ENCODE results near the gene TMEM63C.

TMEM63C gene

GRCh38 chr14:77195766-77196165, 14.2 kb downstream of the TMEM63C start:
- no peak for DNase-seq (ENCODE audit: low read depth in 3 of 3)

DNA sequence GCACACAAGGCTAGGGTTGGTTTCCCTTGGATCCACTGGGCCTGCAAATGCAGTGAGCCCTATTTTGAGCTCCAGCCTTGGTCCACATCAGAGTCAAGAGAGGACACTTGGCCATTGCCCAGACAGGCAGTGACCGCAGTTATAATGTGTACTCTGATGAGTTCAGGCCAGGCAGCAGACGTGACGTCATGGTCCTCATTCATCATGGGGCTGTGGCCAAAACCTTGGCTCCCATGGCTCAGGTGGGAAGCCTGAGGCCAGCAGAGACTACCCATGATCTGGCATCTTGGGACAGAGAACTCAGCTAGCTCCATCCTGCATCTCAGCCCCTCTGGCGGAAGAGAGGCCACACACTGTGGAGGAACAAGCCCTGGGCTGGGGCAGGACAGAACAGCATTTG, 16.4 kb downstream of the TMEM63C start:
- DNase-seq (ENCODE audit: low read depth in 3 of 3) = no peak

- DNase-seq (ENCODE audit: low read depth in 3 of 3) = no peak
Observed at GRCh38 chr14:77198561-77198960, 17.0 kb downstream of the TMEM63C start.

- no peak for DNase-seq (ENCODE audit: low read depth in 3 of 3)
Observed at GRCh38 chr14:77199590-77199989, 18.0 kb downstream of the TMEM63C start.

DNA sequence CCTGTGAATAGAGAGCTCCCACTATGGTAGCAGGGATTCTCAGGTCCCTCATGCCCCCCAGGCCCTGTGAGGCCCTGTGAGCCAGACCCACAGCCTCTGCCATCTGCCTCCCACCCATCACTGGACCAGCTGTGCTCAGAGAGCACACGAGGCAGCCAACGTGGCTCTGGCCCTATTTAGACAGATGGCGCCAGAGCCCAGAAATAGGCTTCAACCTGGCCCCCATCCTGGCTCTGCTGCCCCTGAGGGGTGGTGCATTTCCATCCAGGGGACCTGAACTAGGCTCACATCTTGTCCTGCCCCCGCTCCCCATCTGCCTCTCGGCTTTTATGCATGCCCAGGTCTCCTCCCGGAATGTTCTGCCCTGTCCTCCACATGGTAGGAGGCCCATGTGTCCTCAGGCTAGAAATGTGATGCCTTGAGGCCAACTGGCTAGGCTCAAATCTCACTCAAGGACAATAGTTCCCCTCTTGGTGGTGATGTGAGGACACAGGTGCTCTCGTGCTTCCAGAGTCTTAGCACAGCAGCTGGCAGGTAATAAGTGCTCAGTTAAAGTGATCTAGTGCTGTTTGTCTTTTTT, 18.9 kb downstream of the TMEM63C start:
- DNase-seq (ENCODE audit: low read depth in 3 of 3) = no peak

DNA sequence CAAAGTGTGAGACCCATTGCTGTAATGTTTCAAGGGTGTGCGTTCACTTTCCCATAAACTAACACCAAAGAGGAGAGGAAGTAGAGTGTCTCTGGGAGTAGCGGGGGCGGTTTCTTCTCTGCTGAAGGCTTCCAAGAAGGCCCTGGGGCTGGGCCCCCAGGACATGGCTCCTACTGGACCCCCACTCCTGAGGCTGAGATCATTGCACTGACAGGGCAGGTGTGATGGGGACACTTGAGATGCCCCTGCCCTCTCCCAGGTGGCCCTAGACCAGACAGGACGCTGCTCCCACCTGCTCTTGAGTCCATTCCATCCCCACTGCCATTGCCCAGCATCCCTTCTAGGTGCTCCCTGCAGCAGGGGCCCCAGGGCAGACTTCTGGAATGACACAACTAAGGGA, 20.1 kb downstream of the TMEM63C start:
- no peak for DNase-seq (ENCODE audit: low read depth in 3 of 3)

DNA sequence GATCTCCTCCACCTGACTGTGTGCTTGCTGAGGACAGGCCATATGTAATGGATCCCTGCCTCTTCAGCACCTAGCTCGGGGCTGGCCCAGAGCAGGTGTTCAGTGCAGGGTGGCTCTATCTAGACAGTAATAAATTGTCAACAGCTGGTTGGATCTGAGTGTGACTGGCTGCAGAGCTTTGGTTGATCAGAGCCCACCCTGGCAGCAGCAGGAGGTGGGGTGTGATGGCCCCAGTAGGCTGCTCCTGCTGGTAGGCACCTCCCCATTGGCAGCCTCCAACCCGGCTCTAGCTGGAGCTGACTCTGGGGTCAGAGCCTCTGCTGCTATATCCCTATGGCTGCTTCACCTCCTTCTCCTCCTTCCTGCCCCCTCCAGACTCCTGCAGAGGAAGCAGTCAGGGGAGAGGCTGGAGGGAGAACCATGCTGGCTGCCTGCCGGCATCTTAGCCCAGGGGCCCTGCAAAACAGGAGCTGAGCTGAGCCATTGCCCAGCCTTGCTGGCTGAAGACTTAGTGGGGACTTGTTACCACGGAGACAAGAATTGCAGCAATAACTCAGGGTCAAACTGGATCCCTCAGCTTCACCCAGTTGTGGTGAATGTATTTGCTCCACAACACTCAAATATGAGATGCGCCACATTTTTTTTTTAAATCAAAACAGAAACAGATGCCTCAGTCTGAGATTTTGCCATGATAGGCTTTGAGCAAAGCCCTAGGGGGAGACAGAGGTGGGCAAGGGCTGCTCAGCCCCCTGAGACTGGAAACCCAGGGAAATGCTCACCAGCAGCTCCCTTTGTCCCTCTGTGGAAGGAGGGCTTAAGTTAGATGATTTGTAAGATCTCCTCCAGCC, 22.2 kb downstream of the TMEM63C start:
- DNase-seq (ENCODE audit: low read depth in 3 of 3) = no peak

DNA sequence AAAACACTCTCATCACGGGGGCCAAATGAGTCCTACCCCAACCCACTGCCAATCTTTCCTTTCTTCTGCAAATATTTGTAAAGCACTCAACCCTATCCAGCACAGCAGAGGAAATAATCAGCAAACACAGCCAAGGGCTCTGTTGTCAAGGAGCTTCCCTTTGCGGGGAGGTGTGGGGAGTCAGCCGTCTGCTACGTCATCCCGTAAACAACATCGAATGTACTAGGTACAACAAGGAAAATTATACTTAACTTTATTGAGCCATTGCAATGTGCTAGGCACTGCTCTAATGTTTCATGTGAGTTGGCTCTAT, 22.8 kb downstream of the TMEM63C start:
- DNase-seq (ENCODE audit: low read depth in 3 of 3) = no peak

GRCh38 chr14:77204907-77205306, 23.3 kb downstream of the TMEM63C start:
- no peak for DNase-seq (ENCODE audit: low read depth in 3 of 3)

GRCh38 chr14:77205566-77205965, 24.0 kb downstream of the TMEM63C start:
- DNase-seq (ENCODE audit: low read depth in 3 of 3) = no peak

DNA sequence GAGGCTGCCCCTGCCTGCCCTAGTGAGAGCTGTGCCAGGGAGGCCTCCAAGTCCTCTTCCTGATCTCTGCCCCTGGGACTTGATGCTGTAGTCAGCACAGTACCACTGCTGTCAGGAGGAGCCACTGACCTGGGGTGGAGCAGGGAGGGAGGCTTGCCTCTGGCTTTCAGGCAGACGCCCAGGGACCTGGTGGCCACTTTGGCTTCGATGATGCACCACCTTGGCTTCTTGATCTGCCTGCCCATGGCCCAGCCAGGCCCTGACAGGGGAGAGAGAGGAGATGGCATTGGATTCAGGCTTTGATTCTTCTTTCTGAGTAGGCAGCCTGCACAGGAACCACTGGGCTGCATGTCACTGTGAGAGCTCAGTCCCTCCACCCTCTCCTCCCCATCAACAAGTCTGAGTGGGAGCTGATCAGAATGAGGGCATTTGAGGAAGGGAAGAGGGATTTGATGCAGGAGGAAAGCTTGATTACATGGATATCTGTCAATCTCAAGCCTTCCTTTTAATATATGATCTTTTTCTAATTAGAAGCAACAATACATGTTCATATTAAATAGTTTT, 24.7 kb downstream of the TMEM63C start:
- DNase-seq (ENCODE audit: low read depth in 3 of 3) = no peak

GRCh38 chr14:77206877-77207389, 25.3 kb downstream of the TMEM63C start:
- no peak for DNase-seq (ENCODE audit: low read depth in 3 of 3)

DNA sequence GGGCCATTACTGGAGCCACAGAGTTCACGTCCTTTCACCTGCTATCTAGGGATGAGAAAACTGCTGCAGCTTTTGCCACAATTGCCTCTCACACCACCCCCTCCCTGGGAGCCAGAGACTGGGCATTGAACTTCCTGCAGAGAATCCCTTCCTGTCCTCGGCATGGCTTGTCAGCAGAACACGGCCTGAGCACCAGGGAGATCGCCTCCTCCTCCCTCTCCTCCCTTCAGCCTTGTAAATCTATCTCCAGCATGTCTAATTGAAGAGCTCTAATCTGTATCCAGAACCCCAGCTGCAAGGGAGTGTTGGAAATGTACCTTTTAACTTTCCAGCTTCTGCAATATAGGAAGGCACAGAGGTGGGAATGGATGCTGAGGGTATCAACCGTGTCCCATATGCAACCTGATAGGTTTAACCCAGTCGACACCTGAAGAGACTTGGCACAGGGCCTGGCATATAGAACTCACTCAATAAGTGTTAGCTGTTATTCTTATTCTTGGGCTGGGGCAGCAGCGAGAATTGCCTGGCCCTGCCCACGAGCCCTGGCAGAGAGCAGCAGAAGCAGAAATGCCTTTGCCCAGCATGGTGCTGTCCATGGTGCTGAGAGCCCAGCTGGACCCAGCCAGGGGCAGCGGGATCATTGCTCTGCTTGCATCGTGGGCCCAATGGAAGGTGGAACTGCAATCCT, 26.8 kb downstream of the TMEM63C start:
- peak in 2 of 3 experiments; percentile 4 to 11 for DNase-seq (ENCODE audit: low read depth in 3 of 3)

- DNase-seq (ENCODE audit: low read depth in 3 of 3) = no peak
Observed at GRCh38 chr14:77208979-77209318, 27.4 kb downstream of the TMEM63C start.

GRCh38 chr14:77212097-77212870, 30.7 kb downstream of the TMEM63C start:
- no peak for DNase-seq (ENCODE audit: low read depth in 3 of 3)

DNA sequence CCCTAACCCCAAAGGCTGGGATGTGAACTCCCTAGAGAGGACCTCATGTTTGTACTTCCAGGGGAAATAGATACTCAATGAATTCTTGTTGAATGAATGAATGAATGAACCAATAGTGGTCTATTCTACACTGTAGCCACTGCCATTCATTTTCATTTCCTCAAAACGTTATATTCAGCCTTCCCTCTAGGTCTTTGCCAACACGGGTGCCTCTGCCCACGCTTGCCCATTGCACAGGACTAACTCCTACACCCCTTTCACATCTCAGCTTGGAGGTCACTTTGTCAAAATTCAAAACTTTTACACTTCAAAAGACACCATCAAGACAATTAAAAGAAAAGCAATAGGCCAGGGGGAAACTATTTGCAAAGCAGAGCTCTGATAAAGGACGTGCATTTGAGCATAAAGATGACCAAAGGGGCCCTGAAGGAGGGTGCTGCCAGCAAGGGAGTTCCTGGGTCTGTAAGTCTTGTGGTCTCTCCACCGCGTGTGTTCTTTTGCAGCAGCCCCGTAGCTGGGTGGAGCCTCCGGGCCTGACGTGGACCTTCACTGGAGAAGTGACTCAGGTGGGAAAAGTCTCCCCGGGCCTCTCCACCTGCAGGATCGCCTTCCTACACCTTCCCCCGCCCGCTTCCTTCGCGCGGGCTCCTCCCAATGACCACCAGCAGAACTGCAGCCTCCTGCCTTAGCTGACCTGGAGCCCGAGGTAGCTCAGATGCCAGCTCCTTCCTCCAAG, 31.5 kb downstream of the TMEM63C start:
- no peak for DNase-seq (ENCODE audit: low read depth in 3 of 3)

- DNase-seq (ENCODE audit: low read depth in 3 of 3) = no peak
Observed at GRCh38 chr14:77213679-77214016, 32.0 kb downstream of the TMEM63C start.

DNA sequence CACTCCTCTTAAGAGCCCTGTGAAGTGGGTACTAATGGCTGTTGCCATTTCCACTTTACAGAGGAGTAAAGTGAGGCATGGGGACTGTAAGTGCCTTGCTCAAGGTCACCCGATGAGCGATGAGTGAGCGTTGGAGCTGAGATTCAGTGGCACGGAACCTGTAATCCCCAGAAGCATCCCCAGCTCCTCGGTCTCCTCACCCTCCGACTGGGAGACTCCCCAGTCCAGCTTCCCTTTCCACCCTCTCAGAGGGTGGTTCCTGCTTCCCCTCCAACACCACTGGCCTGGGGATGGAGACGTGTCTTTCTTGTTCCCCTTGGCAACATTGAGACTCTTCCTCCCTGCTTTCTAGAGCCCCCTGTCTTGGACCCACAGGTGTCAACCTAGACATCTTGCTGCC, 32.6 kb downstream of the TMEM63C start:
- DNase-seq (ENCODE audit: low read depth in 3 of 3) = no peak

GRCh38 chr14:77217551-77217950, 36.0 kb downstream of the TMEM63C start:
- no peak for DNase-seq (ENCODE audit: low read depth in 3 of 3)

DNA sequence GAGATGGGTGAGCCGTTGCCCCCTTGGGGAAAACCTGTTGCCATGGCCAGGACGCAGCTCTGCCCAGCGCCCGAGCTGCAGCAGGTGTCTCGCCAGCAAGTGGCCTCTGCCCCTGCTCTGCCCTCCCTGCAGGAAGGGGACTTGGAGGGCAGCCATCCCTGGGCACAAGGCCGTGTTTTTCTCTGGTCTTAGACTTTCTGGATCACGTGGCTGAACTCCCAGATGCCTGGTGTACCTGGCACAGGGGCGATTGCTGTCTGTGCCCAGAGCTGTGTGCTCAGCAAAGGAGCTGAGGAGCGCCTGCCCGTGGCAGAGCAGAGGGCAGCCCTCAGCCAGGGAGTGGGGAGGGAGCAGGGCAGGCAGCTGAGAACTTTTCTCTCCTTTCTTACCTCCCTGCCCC, 38.0 kb downstream of the TMEM63C start:
- DNase-seq (ENCODE audit: low read depth in 3 of 3) = no peak

Data from stimulated activated CD4-positive, alpha-beta T cell treated with anti-CD3 and anti-CD28 coated beads, TNF-alpha, amount 100 ng/mL, for 4 hours (primary cell).